Endodermal cell (in vitro differentiated cells): ENCODE data around the gene RIMOC1. TPM values are rescaled to one million over a fixed set of nuclear protein-coding genes. Genes with fewer than 3 reads are reported as not detected.

Experiments
- DNase-seq: peaks from one replicate; pipeline ENCODE4 v3.0.0-alpha.2; 2017
- H3K27ac ChIP-seq: 2 replicates; pipeline ENCODE4 v1.5.1; 2013; ENCODE audit warnings: mild to moderate bottlenecking, low read depth, low read length, moderate library complexity
- H3K27me3 ChIP-seq: 2 replicates; pipeline ENCODE4 v1.6.1; 2013; ENCODE audit warnings: mild to moderate bottlenecking, low read length, moderate library complexity; ENCODE audit not compliant: insufficient read depth, control insufficient read depth, poor library complexity, severe bottlenecking
- H3K36me3 ChIP-seq: 2 replicates; pipeline ENCODE4 v1.7.0; 2013; ENCODE audit warnings: mild to moderate bottlenecking, low read length, moderate library complexity; ENCODE audit not compliant: control insufficient read depth, insufficient read depth
- H3K4me1 ChIP-seq: one replicate; pipeline ENCODE4 v1.7.0; 2013; ENCODE audit warnings: low read length; ENCODE audit not compliant: control insufficient read depth, insufficient read depth
- H3K4me3 ChIP-seq: 2 replicates; pipeline ENCODE4 v1.5.1; 2013; ENCODE audit warnings: mild to moderate bottlenecking, low read length, moderate library complexity
- H3K9ac ChIP-seq: 2 replicates; pipeline ENCODE4 v1.6.1; 2013; ENCODE audit warnings: mild to moderate bottlenecking, low read length, moderate library complexity; ENCODE audit not compliant: poor library complexity, severe bottlenecking; ENCODE audit errors: extremely low read depth
- H3K9me3 ChIP-seq: 2 replicates; pipeline ENCODE4 v1.6.1; 2013; ENCODE audit warnings: mild to moderate bottlenecking, low read length, moderate library complexity; ENCODE audit not compliant: control insufficient read depth
- H3K27ac Mint-ChIP-seq: 2 replicates; pipeline ENCODE4 v1.8.0; 2020; ENCODE audit warnings: mixed read lengths
- H3K27me3 Mint-ChIP-seq: 2 replicates; pipeline ENCODE4 v1.8.0; 2021; ENCODE audit warnings: mild to moderate bottlenecking, mixed read lengths; ENCODE audit not compliant: insufficient read depth
- H3K36me3 Mint-ChIP-seq: 2 replicates; pipeline ENCODE4 v1.8.0; 2020; ENCODE audit warnings: low read depth, mixed read lengths
- H3K4me1 Mint-ChIP-seq: 2 replicates; pipeline ENCODE4 v1.8.0; 2020; ENCODE audit warnings: mixed read lengths
- H3K4me3 Mint-ChIP-seq: 2 replicates; pipeline ENCODE4 v1.8.0; 2020; ENCODE audit warnings: mild to moderate bottlenecking, moderate library complexity, mixed read lengths
- H3K9me3 Mint-ChIP-seq: 2 replicates; pipeline ENCODE4 v1.8.0; 2020; ENCODE audit warnings: mild to moderate bottlenecking, mixed read lengths
- CTCF ChIP-seq: fragments of 200-600 bp; sonication (generic); conservative IDR thresholded peaks from 2 replicates; pipeline ENCODE4 v1.5.0; 2021; ENCODE audit warnings: antibody characterized with exemption, mild to moderate bottlenecking
- WGBS, 2 experiments: methylation state at CpG; one replicate each; pipeline versions ENCODE4 v1.1.5 to v1.1.7; 2013; ENCODE audit warnings: missing lambda C conversion rate in 2 of 2, mixed read lengths in 1 of 2; ENCODE audit not compliant: insufficient coverage in 1 of 2, insufficient read length in 1 of 2; 5-methylcytosine and 5-hydroxymethylcytosine counted together
- total RNA-seq, 2 donors: library from RNA; stranded (reverse); fragmentation: NEBNext Ultra II Directional in 1 of 2; extraction: Animal tissue kit (Norgen Biotek cat#: 25700) in 1 of 2; gene quantifications; 2 replicates in 1 of 2; 3 replicates in 1 of 2; pipeline ENCODE4 v1.2.1, GENCODE V29; 2021

The RIMOC1 gene
- total RNA-seq, 2 donors from 2014 or later, result 46.5 to 47.0 TPM

GRCh38 chr5:41878643-41879478 lies 25.3 kb upstream of the RIMOC1 start:
- H3K4me1 Mint-ChIP-seq, result peaks cover 23% of the 10 kb centered on the region
- peaks cover 11% of the 10 kb centered on the region for H3K27me3 Mint-ChIP-seq
- no peak for TF ChIP-seq CTCF
- no peaks in the 10 kb centered on the region for H3K36me3 Mint-ChIP-seq
- H3K9me3 Mint-ChIP-seq, result peaks cover 12% of the 10 kb centered on the region
- Histone ChIP-seq H3K9ac (no peak overlapping the region), H3K27ac (no peak overlapping the region), H3K4me3 (peak overlapping the region; percentile 26), H3K36me3 (no peaks in the 10 kb centered on the region), H3K9me3 (peaks cover 29% of the 10 kb centered on the region), H3K27me3 (no peaks in the 10 kb centered on the region), H3K4me1 (peaks cover 5% of the 10 kb centered on the region)
- H3K27ac Mint-ChIP-seq, result no peak overlapping the region
- no peak overlapping the region for H3K4me3 Mint-ChIP-seq
- no peak for DNase-seq
- WGBS, 2 experiments, result 76% methylated on average over 2 of the region's 3 CpGs; no CpG with 5 or more reads in 1 of the 2 experiments

- no peaks in the 10 kb centered on the region for H3K36me3 ChIP-seq
- TF ChIP-seq CTCF, result no peak
- H3K9me3 Mint-ChIP-seq, result peaks cover 22% of the 10 kb centered on the region
- no peaks in the 10 kb centered on the region for H3K27me3 ChIP-seq
- no peak overlapping the region for H3K27ac Mint-ChIP-seq
- H3K4me1 Mint-ChIP-seq, result peaks cover 16% of the 10 kb centered on the region
- peaks cover 4% of the 10 kb centered on the region for H3K27me3 Mint-ChIP-seq
- WGBS, 2 experiments, result 88 to 89% methylated on average over 5 of the region's 5 CpGs
- no peak for DNase-seq
- peaks cover 38% of the 10 kb centered on the region for H3K9me3 ChIP-seq
- no peaks in the 10 kb centered on the region for H3K36me3 Mint-ChIP-seq
- H3K9ac ChIP-seq, result no peak overlapping the region
- H3K27ac ChIP-seq, result no peak overlapping the region
- peaks cover 3% of the 10 kb centered on the region for H3K4me1 ChIP-seq
- H3K4me3 ChIP-seq, result no peak overlapping the region
- no peak overlapping the region for H3K4me3 Mint-ChIP-seq
Measured at GRCh38 chr5:41882765-41883164, 21.4 kb upstream of the RIMOC1 start.

GRCh38 chr5:41883243-41883642 lies 20.9 kb upstream of the RIMOC1 start:
- Histone ChIP-seq H3K9ac (no peak overlapping the region), H3K9me3 (peaks cover 40% of the 10 kb centered on the region), H3K27me3 (no peaks in the 10 kb centered on the region), H3K27ac (no peak overlapping the region), H3K36me3 (no peaks in the 10 kb centered on the region), H3K4me1 (peaks cover 3% of the 10 kb centered on the region), H3K4me3 (no peak overlapping the region)
- Mint-ChIP-seq H3K27ac (no peak overlapping the region), H3K27me3 (peaks cover 4% of the 10 kb centered on the region), H3K4me3 (no peak overlapping the region), H3K9me3 (peaks cover 27% of the 10 kb centered on the region), H3K4me1 (peaks cover 13% of the 10 kb centered on the region), H3K36me3 (no peaks in the 10 kb centered on the region)
- 79 to 80% methylated on average over 1 to 3 of the region's 3 CpGs for WGBS, 2 experiments
- DNase-seq, result no peak
- no peak for TF ChIP-seq CTCF
